Vagina (tissue), 2 donors: ENCODE measurements around the gene NDUFB1. TPM values are rescaled to one million over a fixed set of nuclear protein-coding genes. Genes with fewer than 3 reads are reported as not detected.

Experiments used
- DNase-seq, 2 donors: peaks; one replicate each; pipeline ENCODE4 v3.0.0-alpha.2; 2017; ENCODE audit errors: extremely low spot score in 2 of 2
- H3K27ac ChIP-seq: fragments of 200-600 bp; sonication (generic); one replicate; pipeline ENCODE4 v1.5.1; 2019
- H3K27me3 ChIP-seq: fragments of 200-600 bp; sonication (generic); one replicate; pipeline ENCODE4 v1.5.1; 2019
- H3K36me3 ChIP-seq, 2 donors: fragments of 200-600 bp; sonication (generic); one replicate each; pipeline ENCODE4 v1.5.1; 2017 to 2019
- H3K4me1 ChIP-seq: fragments of 200-600 bp; sonication (generic); one replicate; pipeline ENCODE4 v1.5.1; 2019
- H3K4me3 ChIP-seq, 2 donors: fragments of 200-600 bp; sonication (generic); 1 replicate in 1 of 2; 2 replicates in 1 of 2; pipeline ENCODE4 v1.5.1; 2016 to 2019
- H3K9me3 ChIP-seq: fragments of 200-600 bp; sonication (generic); one replicate; pipeline ENCODE4 v1.5.1; 2019
- POLR2A ChIP-seq, 2 donors: fragments of 450-650 bp; IDR thresholded peaks; one replicate each; pipeline ENCODE4 v1.6.1; 2017; ENCODE audit warnings: antibody characterized with exemption in 2 of 2, mild to moderate bottlenecking in 2 of 2, moderate library complexity in 2 of 2
- POLR2AphosphoS5 ChIP-seq, 2 donors: sonication (generic); formaldehyde crosslinking; IDR thresholded peaks; one replicate each; pipeline ENCODE4 v1.9.0; 2017; ENCODE audit warnings: antibody characterized with exemption in 2 of 2, mild to moderate bottlenecking in 2 of 2, low read depth in 1 of 2; ENCODE audit not compliant: insufficient read depth in 1 of 2
- intact Hi-C: fragments of 100-400 bp; cut with DNase I; formaldehyde crosslinking; loops from one replicate; pipeline ENCODE4 v1.15.1; 2023
- total RNA-seq: library from RNA; depleted of rRNA; stranded (reverse); fragments of >200 nt; gene quantifications from one replicate; pipeline ENCODE4 v1.2.3, GENCODE V29; 2016
- TF ChIP-seq, protein P1 (sequence below), 3 experiments: fragments of 450-650 bp in 2 of 3; fragments of 200-600 bp in 1 of 3; sonication (generic) in 1 of 3; IDR thresholded peaks; one replicate each; pipeline ENCODE4 v1.5.1; 2017 to 2019; ENCODE audit warnings: antibody characterized with exemption in 3 of 3, mild to moderate bottlenecking in 2 of 3, moderate library complexity in 2 of 3

Gene NDUFB1
- 86.9 TPM for total RNA-seq

DNA sequence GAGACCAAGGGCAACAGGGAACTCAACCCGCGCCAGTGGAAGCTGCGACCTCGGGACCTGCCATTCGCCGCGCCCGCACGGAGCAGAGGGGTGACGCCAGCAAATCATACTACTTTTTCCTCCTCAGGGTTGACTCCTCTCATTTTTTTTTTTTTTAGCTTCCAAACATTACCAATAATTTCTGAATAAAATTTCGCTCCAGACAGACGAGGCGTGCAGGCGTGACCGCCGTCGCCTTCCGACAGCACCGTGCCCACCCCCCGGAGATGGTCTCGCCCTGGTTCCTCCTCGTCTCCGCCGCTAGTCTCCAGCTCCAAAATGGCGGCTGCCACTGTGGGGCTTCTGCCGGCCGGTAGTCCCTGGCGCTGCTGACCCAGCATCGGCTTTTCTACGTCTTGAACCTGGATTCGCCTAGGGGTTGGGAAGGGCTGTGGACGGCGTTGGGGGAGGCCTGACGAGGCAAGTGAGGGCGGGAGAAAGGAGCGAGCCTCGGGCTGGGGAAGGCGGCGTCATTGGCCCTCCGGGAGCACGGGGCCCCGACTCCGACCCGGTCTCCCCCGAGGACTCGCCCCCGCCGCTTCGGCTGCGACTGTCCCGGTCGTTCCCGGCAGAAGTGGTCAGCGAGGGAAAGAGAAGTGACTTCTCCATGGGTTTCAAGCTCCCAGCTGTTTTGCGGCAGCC is at the start of gene NDUFB1, which contains the start of gene CPSF2:
NDUFB1 (minus strand) TSS at position 37 of the 681 bp plus-strand sequence. CDS start 4,069 bp downstream, outside the sequence.
CPSF2 (plus strand) TSS at position 300 of the 681 bp plus-strand sequence. CDS start 9,016 bp downstream, outside the sequence.
- TF ChIP-seq POLR2AphosphoS5 (IDR thresholded peaks at IDR 0.05; ENCODE audit: insufficient read depth in 1 of 2, low read depth in 1 of 2) (peak; percentile 84 to 87), POLR2A (IDR thresholded peaks at IDR 0.05) (peak in 1 of 2 donors; percentile 39)
- TF ChIP-seq, protein P1, sequence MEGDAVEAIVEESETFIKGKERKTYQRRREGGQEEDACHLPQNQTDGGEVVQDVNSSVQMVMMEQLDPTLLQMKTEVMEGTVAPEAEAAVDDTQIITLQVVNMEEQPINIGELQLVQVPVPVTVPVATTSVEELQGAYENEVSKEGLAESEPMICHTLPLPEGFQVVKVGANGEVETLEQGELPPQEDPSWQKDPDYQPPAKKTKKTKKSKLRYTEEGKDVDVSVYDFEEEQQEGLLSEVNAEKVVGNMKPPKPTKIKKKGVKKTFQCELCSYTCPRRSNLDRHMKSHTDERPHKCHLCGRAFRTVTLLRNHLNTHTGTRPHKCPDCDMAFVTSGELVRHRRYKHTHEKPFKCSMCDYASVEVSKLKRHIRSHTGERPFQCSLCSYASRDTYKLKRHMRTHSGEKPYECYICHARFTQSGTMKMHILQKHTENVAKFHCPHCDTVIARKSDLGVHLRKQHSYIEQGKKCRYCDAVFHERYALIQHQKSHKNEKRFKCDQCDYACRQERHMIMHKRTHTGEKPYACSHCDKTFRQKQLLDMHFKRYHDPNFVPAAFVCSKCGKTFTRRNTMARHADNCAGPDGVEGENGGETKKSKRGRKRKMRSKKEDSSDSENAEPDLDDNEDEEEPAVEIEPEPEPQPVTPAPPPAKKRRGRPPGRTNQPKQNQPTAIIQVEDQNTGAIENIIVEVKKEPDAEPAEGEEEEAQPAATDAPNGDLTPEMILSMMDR (IDR thresholded peaks at IDR 0.05) = peak in 2 of 3 experiments; percentile 3 to 25
- Histone ChIP-seq H3K4me1 (peaks cover 55% of the 10 kb centered on the region), H3K4me3 (peak within 1 kb of the TSS; percentile 81 to 100), H3K27me3 (no peaks in the 10 kb centered on the region), H3K9me3 (no peaks in the 10 kb centered on the region), H3K36me3 (peaks cover 0 to 17% of the 10 kb centered on the region in 2 donors), H3K27ac (peak within 1 kb of the TSS; percentile 97)
- no peak for DNase-seq
- intact Hi-C loops = no loop called here

DNA sequence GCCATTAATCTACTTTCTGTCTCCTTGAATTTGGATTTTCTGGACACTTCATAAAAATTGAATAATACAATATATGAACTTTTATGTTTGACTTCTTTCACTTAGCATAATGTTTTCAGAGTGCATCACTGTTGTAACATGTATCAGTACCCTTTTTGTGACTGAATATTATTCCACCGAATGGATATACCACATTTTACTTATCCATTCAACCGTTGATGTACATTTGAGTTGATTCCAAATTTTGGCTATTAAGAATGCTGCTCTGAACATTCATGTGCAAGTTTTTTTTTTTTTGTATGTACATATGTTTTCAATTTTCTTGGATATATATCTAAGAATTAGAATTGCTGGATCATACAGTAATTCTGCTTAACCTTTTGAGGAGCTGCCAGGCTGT is 43.5 kb upstream of the NDUFB1 start:
- no peak for DNase-seq
- TF ChIP-seq POLR2A (IDR thresholded peaks at IDR 0.05) (no peak), POLR2AphosphoS5 (IDR thresholded peaks at IDR 0.05; ENCODE audit: insufficient read depth in 1 of 2, low read depth in 1 of 2) (no peak)
- TF ChIP-seq, protein P1 (IDR thresholded peaks at IDR 0.05) = no peak
- H3K36me3 ChIP-seq = peaks cover 0 to 43% of the 10 kb centered on the region in 2 donors

DNA sequence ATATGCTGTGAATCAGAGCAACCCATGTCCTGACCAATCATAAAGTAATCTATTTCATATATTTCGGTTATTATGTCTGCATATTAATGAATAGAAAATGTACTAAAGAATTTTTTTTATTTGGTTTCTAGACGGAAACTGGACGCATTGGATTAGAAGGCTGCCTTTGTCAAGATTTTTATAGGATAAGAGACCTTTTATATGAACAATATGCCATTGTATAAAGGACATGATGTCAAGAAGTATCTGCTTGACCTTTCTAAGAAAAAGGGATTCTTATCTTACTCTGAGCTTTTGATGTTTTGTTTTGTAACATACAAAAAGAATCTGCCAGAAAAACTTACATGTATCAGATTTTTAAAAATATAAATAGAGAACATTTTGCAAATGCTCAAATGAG is 40.0 kb upstream of the NDUFB1 start:
- H3K4me1 ChIP-seq = no peaks in the 10 kb centered on the region
- intact Hi-C loops = no loop called here
- H3K27ac ChIP-seq = no peak overlapping the region
- H3K36me3 ChIP-seq = peaks cover 0 to 72% of the 10 kb centered on the region in 2 donors
- TF ChIP-seq, protein P1 (IDR thresholded peaks at IDR 0.05) = no peak
- TF ChIP-seq POLR2A (IDR thresholded peaks at IDR 0.05) = no peak
- TF ChIP-seq POLR2AphosphoS5 (IDR thresholded peaks at IDR 0.05; ENCODE audit: insufficient read depth in 1 of 2, low read depth in 1 of 2) = no peak
- no peak overlapping the region for H3K4me3 ChIP-seq
- no peaks in the 10 kb centered on the region for H3K27me3 ChIP-seq
- no peaks in the 10 kb centered on the region for H3K9me3 ChIP-seq
- DNase-seq = no peak

More for the DNA sequence above, 43.5 kb upstream of the NDUFB1 start:
- intact Hi-C loops = no loop called here
- H3K27me3 ChIP-seq = no peaks in the 10 kb centered on the region
- H3K4me1 ChIP-seq = no peaks in the 10 kb centered on the region
- no peaks in the 10 kb centered on the region for H3K9me3 ChIP-seq
- no peak overlapping the region for H3K27ac ChIP-seq
- H3K4me3 ChIP-seq = no peak overlapping the region

DNA sequence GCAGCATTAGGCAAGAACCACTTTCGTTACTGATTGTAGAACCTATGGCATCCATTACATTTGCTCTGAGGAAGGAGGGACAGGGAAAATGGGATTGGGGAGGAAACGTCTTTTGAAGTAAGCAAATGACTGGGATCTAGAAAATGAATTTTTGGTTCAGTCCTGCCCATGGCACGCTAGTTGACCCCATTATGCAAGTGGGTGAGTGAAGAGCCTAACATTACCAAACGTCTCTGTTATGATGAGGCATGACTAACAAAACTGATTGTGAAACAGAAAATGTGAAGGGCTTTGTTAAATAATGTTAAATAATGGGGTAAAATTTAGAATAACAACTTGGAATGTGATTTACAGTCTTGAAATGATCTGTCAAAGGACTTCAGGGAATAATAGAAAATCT is 39.1 kb upstream of the NDUFB1 start:
- TF ChIP-seq POLR2AphosphoS5 (IDR thresholded peaks at IDR 0.05; ENCODE audit: insufficient read depth in 1 of 2, low read depth in 1 of 2) (no peak), POLR2A (IDR thresholded peaks at IDR 0.05) (no peak)
- TF ChIP-seq, protein P1 (IDR thresholded peaks at IDR 0.05) = no peak
- intact Hi-C loops = no loop called here
- no peak for DNase-seq
- Histone ChIP-seq H3K4me1 (no peaks in the 10 kb centered on the region), H3K36me3 (peaks cover 0 to 80% of the 10 kb centered on the region in 2 donors), H3K4me3 (no peak overlapping the region), H3K9me3 (no peaks in the 10 kb centered on the region), H3K27me3 (no peaks in the 10 kb centered on the region), H3K27ac (no peak overlapping the region)
